WTC11 (cell line): Measurements from ENCODE around the gene E2F2. TPM values are rescaled to one million over a fixed set of nuclear protein-coding genes. Genes with fewer than 3 reads are reported as not detected.

Source experiments
- ATAC-seq: fragments of 200-7000 bp; cut with Tn5 transposase; 2 replicates; pipeline ENCODE4 v1.10.0; 2021; ENCODE audit warnings: mild to moderate bottlenecking, moderate library complexity
- CTCF ChIA-PET: fragments of 300-600 bp; sonication (Branson Sonifier 250); formaldehyde crosslinking; loops from one replicate; lab custom pipeline; 2021; ENCODE audit warnings: antibody characterized with exemption; lab: Charles Lee
- POLR2A ChIA-PET: fragments of 350-600 bp; sonication (Branson Sonifier 250); formaldehyde crosslinking; loops from one replicate; lab custom pipeline; 2021; ENCODE audit warnings: antibody characterized with exemption; lab: Charles Lee
- DNase-seq: peaks from one replicate; pipeline ENCODE4 v3.0.0; 2021; ENCODE audit warnings: low spot score
- H3K27ac Mint-ChIP-seq: 2 replicates; pipeline ENCODE4 v1.8.0; 2021; ENCODE audit warnings: mixed read lengths
- H3K27me3 Mint-ChIP-seq: 2 replicates; pipeline ENCODE4 v1.8.0; 2021; ENCODE audit warnings: low read depth, mild to moderate bottlenecking, moderate library complexity, mixed read lengths
- H3K36me3 Mint-ChIP-seq: 2 replicates; pipeline ENCODE4 v1.8.0; 2021; ENCODE audit warnings: mixed read lengths
- H3K4me1 Mint-ChIP-seq: 2 replicates; pipeline ENCODE4 v1.8.0; 2022; ENCODE audit warnings: mixed read lengths
- H3K4me3 Mint-ChIP-seq: 2 replicates; pipeline ENCODE4 v1.8.0; 2021; ENCODE audit warnings: mild to moderate bottlenecking, moderate library complexity, mixed read lengths
- H3K9me3 Mint-ChIP-seq: 2 replicates; pipeline ENCODE4 v1.8.0; 2021; ENCODE audit warnings: mixed read lengths
- ATF3 ChIP-seq: sonication (generic); formaldehyde crosslinking; conservative IDR thresholded peaks from 2 replicates; pipeline ENCODE4 v1.8.1; 2022; ENCODE audit warnings: mild to moderate bottlenecking, missing genetic modification reagents
- ATF6 ChIP-seq: sonication (generic); formaldehyde crosslinking; IDR thresholded peaks from 2 replicates; pipeline ENCODE4 v1.8.1; 2023; ENCODE audit warnings: mild to moderate bottlenecking, missing genetic modification reagents
- E2F1 ChIP-seq: sonication (generic); formaldehyde crosslinking; IDR thresholded peaks from 2 replicates; pipeline ENCODE4 v1.8.0; 2022; ENCODE audit warnings: mild to moderate bottlenecking, missing genetic modification reagents
- ELF4 ChIP-seq: sonication (generic); formaldehyde crosslinking; IDR thresholded peaks from 2 replicates; pipeline ENCODE4 v1.8.1; 2022; ENCODE audit warnings: low read depth, mild to moderate bottlenecking, moderate library complexity, missing genetic modification reagents
- FOXP1 ChIP-seq: sonication (generic); formaldehyde crosslinking; IDR thresholded peaks from 2 replicates; pipeline ENCODE4 v1.8.0; 2022; ENCODE audit warnings: missing genetic modification reagents, mild to moderate bottlenecking, moderate library complexity, borderline replicate concordance
- GTF2I ChIP-seq: fragments of 250-450 bp; sonication (Bioruptor Pico); conservative IDR thresholded peaks from 2 replicates; pipeline ENCODE4 v1.4.0; 2021; ENCODE audit warnings: mild to moderate bottlenecking
- HMGA2 ChIP-seq: fragments of 250-450 bp; sonication (Bioruptor Pico); IDR thresholded peaks from 2 replicates; pipeline ENCODE4 v1.4.0; 2021; ENCODE audit warnings: mild to moderate bottlenecking, moderate library complexity
- IRF1 ChIP-seq: sonication (generic); formaldehyde crosslinking; IDR thresholded peaks from 2 replicates; pipeline ENCODE4 v1.8.0; 2023; ENCODE audit warnings: missing genetic modification reagents
- JUN ChIP-seq: sonication (generic); formaldehyde crosslinking; IDR thresholded peaks from 2 replicates; pipeline ENCODE4 v1.8.0; 2023; ENCODE audit warnings: mild to moderate bottlenecking, missing genetic modification reagents
- MXD4 ChIP-seq: fragments of 250-450 bp; sonication (Bioruptor Pico); IDR thresholded peaks from 2 replicates; pipeline ENCODE4 v1.8.0; 2021; ENCODE audit warnings: mild to moderate bottlenecking, moderate library complexity, borderline replicate concordance
- NFE2L1 ChIP-seq: sonication (generic); formaldehyde crosslinking; IDR thresholded peaks from 2 replicates; pipeline ENCODE4 v1.8.1; 2023; ENCODE audit warnings: missing genetic modification reagents
- PRRX2 ChIP-seq: fragments of 250-450 bp; sonication (Bioruptor Pico); IDR thresholded peaks from 2 replicates; pipeline ENCODE4 v1.8.0; 2021; ENCODE audit warnings: mild to moderate bottlenecking
- RELA ChIP-seq: sonication (generic); formaldehyde crosslinking; IDR thresholded peaks from 2 replicates; pipeline ENCODE4 v1.8.1; 2022; ENCODE audit warnings: missing genetic modification reagents, mild to moderate bottlenecking, borderline replicate concordance
- SOX15 ChIP-seq: fragments of 250-450 bp; sonication (Bioruptor Pico); IDR thresholded peaks from 2 replicates; pipeline ENCODE4 v1.9.0; 2021; ENCODE audit warnings: mild to moderate bottlenecking
- ZMAT4 ChIP-seq: fragments of 250-450 bp; sonication (Bioruptor Pico); IDR thresholded peaks from 2 replicates; pipeline ENCODE4 v1.9.0; 2021; ENCODE audit warnings: mild to moderate bottlenecking
- ZNF121 ChIP-seq: sonication (generic); formaldehyde crosslinking; IDR thresholded peaks from 2 replicates; pipeline ENCODE4 v1.8.0; 2023; ENCODE audit warnings: missing genetic modification reagents
- ZNF232 ChIP-seq: sonication (generic); formaldehyde crosslinking; IDR thresholded peaks from 2 replicates; pipeline ENCODE4 v1.8.0; 2022; ENCODE audit warnings: mild to moderate bottlenecking, missing genetic modification reagents
- ZNF512 ChIP-seq: sonication (generic); formaldehyde crosslinking; IDR thresholded peaks from 2 replicates; pipeline ENCODE4 v1.8.1; 2022; ENCODE audit warnings: missing genetic modification reagents, borderline replicate concordance
- ZNF671 ChIP-seq: fragments of 250-450 bp; sonication (Bioruptor Pico); IDR thresholded peaks from 2 replicates; pipeline ENCODE4 v1.8.0; 2021; ENCODE audit warnings: mild to moderate bottlenecking
- total RNA-seq: library from RNA; stranded (reverse); gene quantifications from 3 replicates; pipeline ENCODE4 v1.2.3, GENCODE V29; 2021

E2F2 gene
- total RNA-seq, 1 experiment from 2014 or later = 5.6 TPM

GRCh38 chr1:23573574-23574182, 42.6 kb upstream of the E2F2 start:
- peaks cover 7% of the 10 kb centered on the region for H3K9me3 Mint-ChIP-seq
- H3K36me3 Mint-ChIP-seq = peaks cover 7% of the 10 kb centered on the region
- ATAC-seq = no peak
- H3K4me3 Mint-ChIP-seq = no peak overlapping the region
- POLR2A ChIA-PET = no interaction called here
- H3K27ac Mint-ChIP-seq = no peak overlapping the region
- no peak for DNase-seq
- no peak for TF ChIP-seq HMGA2
- no peak for TF ChIP-seq PRRX2 (CRISPR knock-in tag)
- no peak for TF ChIP-seq ATF3 (CRISPR knock-in tag)
- TF ChIP-seq ZNF512 (CRISPR knock-in tag) = no peak
- no peak for TF ChIP-seq ZNF671 (CRISPR knock-in tag)
- no peak for TF ChIP-seq JUN (CRISPR knock-in tag)
- TF ChIP-seq MXD4 = no peak
- no peak for TF ChIP-seq FOXP1 (CRISPR knock-in tag)
- TF ChIP-seq ZMAT4 (CRISPR knock-in tag) = no peak
- TF ChIP-seq E2F1 = no peak
- TF ChIP-seq SOX15 = no peak
- no peak for TF ChIP-seq ATF6 (CRISPR knock-in tag)
- no peak for TF ChIP-seq ELF4 (CRISPR knock-in tag)
- TF ChIP-seq ZNF232 = no peak
- no peak for TF ChIP-seq ZNF121 (CRISPR knock-in tag)
- no peak for TF ChIP-seq RELA (CRISPR knock-in tag)
- TF ChIP-seq GTF2I (CRISPR knock-in tag) = no peak
- H3K4me1 Mint-ChIP-seq = peaks cover 47% of the 10 kb centered on the region
- CTCF ChIA-PET = interaction anchor here (0.8 kb wide), 1 partner anchor 11 kb away, joined by 4 read pairs; no protein-coding TSS in a partner anchor
- no peaks in the 10 kb centered on the region for H3K27me3 Mint-ChIP-seq

GRCh38 chr1:23571465-23571864, 40.4 kb upstream of the E2F2 start:
- Mint-ChIP-seq H3K4me3 (no peak overlapping the region), H3K27me3 (peaks cover 2% of the 10 kb centered on the region; the same call in 1 of the 2 replicates), H3K36me3 (peaks cover 7% of the 10 kb centered on the region), H3K27ac (no peak overlapping the region), H3K9me3 (peaks cover 7% of the 10 kb centered on the region), H3K4me1 (peaks cover 41% of the 10 kb centered on the region)
- ChIA-PET CTCF (interaction anchor here (0.7 to 3.7 kb wide), 3 partner anchors 32 to 67 kb away, joined by 4 to 22 read pairs (median 4); no protein-coding TSS in a partner anchor), POLR2A (interaction anchor here (0.7 kb wide), 1 partner anchor 23 kb away, joined by 4 read pairs; no protein-coding TSS in a partner anchor)
- ATAC-seq (no peak), DNase-seq (no peak)
- TF ChIP-seq NFE2L1 (CRISPR knock-in tag) = no peak
- no peak for TF ChIP-seq IRF1 (CRISPR knock-in tag)
